ENCODE data around the gene PSIP1. TPM values are rescaled to one million over a fixed set of nuclear protein-coding genes. Genes with fewer than 3 reads are reported as not detected.
A peak's percentile ranks its signal among the peaks of the same experiment; 100 is the strongest.

PSIP1 gene
- total and polyA plus RNA-seq, 2 donors (not counting 1 experiment from before 2014, with no cell fraction given): 51.2 to 73.3 TPM

DNA sequence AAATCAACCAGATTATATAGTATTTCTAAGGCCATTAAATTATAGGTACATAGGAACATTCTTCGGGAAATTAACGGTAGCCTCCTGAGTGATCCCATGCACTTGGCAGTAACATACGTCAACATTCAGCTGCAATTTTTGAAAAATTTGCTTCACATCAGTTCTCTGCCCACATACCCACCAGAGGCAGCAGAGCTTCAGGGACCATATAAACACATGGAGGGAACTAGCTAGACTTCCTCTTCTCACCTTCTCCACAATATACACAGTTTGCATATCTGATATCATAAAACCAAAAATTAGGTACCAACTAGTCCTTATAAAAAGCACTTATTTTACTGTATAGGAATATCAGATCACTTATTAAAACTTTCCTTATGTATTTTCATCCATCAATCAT lies 4.8 kb downstream of the PSIP1 start:
- H3K9me3 ChIP-seq (ENCODE audit: control insufficient read depth, insufficient read depth, low read depth, low read length): no peaks in the 10 kb centered on the region
- no peaks in the 10 kb centered on the region for H3K4me1 ChIP-seq (ENCODE audit: control insufficient read depth, extremely low read depth, insufficient read depth, low read length)
- no peaks in the 10 kb centered on the region for H3K27me3 ChIP-seq (ENCODE audit: control insufficient read depth, insufficient read depth, low read length)
- H4K20me1 ChIP-seq (ENCODE audit: control insufficient read depth, extremely low read depth, insufficient read depth, low read length): no peaks in the 10 kb centered on the region
- peaks cover 28% of the 10 kb centered on the region for H3K79me2 ChIP-seq (ENCODE audit: control insufficient read depth, insufficient read depth, low read length)
- peaks cover 3% of the 10 kb centered on the region for H3K36me3 ChIP-seq (ENCODE audit: control insufficient read depth, insufficient read depth, low read length)
- TF ChIP-seq EZH2 (IDR thresholded peaks at IDR 0.05; ENCODE audit: low read length, missing control alignments): no peak
- no peak overlapping the region for H3K4me2 ChIP-seq (ENCODE audit: extremely low read depth, insufficient read depth, low read length)
- H2AFZ ChIP-seq (ENCODE audit: low read length): no peak overlapping the region
- H3K9ac ChIP-seq (ENCODE audit: insufficient read depth, low read length): no peak overlapping the region
- no peak overlapping the region for H3K4me3 ChIP-seq (replicated peaks in 1 of 4; ENCODE audit: control extremely low read depth in 1 of 4, insufficient read depth in 1 of 4, low read depth in 3 of 4, low read length in 4 of 4)
- H3K27ac ChIP-seq (ENCODE audit: insufficient read depth, low read length): no peak overlapping the region
- DNase-seq (ENCODE audit: low read depth in 2 of 2): no peak

DNA sequence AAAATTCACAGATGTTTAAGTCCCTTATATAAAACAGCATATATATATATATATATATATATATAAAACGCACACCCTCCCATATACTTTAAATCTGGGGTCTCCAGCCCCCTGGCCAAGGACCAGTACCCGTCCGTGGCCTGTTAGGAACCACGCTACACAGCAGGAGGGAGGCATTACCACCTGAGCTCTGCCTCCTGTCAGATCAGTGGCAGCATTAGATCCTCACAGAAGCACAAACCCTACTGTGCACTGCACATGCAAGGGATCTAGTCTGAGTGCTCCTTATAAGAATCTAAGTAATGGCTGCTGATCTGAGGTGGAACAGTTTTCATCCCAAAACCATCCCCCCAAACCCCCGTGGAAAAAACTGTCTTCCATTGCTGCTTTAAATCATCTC lies 9.0 kb downstream of the PSIP1 start:
- H4K20me1 ChIP-seq (ENCODE audit: control insufficient read depth, extremely low read depth, insufficient read depth, low read length): no peaks in the 10 kb centered on the region
- H2AFZ ChIP-seq (ENCODE audit: low read length): no peak overlapping the region
- no peak overlapping the region for H3K4me2 ChIP-seq (ENCODE audit: extremely low read depth, insufficient read depth, low read length)
- no peaks in the 10 kb centered on the region for H3K27me3 ChIP-seq (ENCODE audit: control insufficient read depth, insufficient read depth, low read length)
- no peaks in the 10 kb centered on the region for H3K4me1 ChIP-seq (ENCODE audit: control insufficient read depth, extremely low read depth, insufficient read depth, low read length)
- no peak overlapping the region for H3K27ac ChIP-seq (ENCODE audit: insufficient read depth, low read length)
- no peak overlapping the region for H3K4me3 ChIP-seq (replicated peaks in 1 of 4; ENCODE audit: control extremely low read depth in 1 of 4, insufficient read depth in 1 of 4, low read depth in 3 of 4, low read length in 4 of 4)
- H3K36me3 ChIP-seq (ENCODE audit: control insufficient read depth, insufficient read depth, low read length): peaks cover 3% of the 10 kb centered on the region
- H3K9ac ChIP-seq (ENCODE audit: insufficient read depth, low read length): no peak overlapping the region
- TF ChIP-seq, protein P1, sequence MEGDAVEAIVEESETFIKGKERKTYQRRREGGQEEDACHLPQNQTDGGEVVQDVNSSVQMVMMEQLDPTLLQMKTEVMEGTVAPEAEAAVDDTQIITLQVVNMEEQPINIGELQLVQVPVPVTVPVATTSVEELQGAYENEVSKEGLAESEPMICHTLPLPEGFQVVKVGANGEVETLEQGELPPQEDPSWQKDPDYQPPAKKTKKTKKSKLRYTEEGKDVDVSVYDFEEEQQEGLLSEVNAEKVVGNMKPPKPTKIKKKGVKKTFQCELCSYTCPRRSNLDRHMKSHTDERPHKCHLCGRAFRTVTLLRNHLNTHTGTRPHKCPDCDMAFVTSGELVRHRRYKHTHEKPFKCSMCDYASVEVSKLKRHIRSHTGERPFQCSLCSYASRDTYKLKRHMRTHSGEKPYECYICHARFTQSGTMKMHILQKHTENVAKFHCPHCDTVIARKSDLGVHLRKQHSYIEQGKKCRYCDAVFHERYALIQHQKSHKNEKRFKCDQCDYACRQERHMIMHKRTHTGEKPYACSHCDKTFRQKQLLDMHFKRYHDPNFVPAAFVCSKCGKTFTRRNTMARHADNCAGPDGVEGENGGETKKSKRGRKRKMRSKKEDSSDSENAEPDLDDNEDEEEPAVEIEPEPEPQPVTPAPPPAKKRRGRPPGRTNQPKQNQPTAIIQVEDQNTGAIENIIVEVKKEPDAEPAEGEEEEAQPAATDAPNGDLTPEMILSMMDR (conservative IDR thresholded peaks at IDR 0.05 in 1 of 2, IDR thresholded peaks at IDR 0.05 in 1 of 2; ENCODE audit: low read depth in 1 of 2, low read length in 2 of 2): no peak
- TF ChIP-seq EZH2 (IDR thresholded peaks at IDR 0.05; ENCODE audit: low read length, missing control alignments): no peak
- no peak for DNase-seq (ENCODE audit: low read depth in 2 of 2)
- H3K9me3 ChIP-seq (ENCODE audit: control insufficient read depth, insufficient read depth, low read depth, low read length): no peaks in the 10 kb centered on the region
- H3K79me2 ChIP-seq (ENCODE audit: control insufficient read depth, insufficient read depth, low read length): peaks cover 2% of the 10 kb centered on the region

DNA sequence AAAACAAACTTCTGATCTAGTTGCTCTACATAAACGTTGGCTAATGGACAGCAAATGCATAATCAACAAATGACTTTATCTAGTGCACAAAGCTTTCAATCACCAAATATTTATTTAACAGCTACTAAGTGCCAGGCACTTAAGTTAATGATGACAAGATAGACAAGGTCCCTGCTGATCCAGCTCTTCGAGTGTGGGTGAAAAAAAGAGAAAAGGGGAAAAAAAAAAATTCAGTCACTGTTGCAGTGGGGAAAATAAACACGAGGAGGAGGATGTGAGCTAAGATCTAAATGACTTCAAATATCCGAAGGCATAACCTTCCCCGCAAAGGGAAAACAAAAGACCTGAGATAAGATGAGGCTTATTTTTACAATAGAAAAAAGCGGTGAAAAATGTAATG lies 9.6 kb downstream of the PSIP1 start:
- DNase-seq (ENCODE audit: low read depth in 2 of 2): peak in 1 of 2 donors; percentile 21
- H3K9ac ChIP-seq (ENCODE audit: insufficient read depth, low read length): no peak overlapping the region
- H3K4me3 ChIP-seq (replicated peaks in 1 of 4; ENCODE audit: control extremely low read depth in 1 of 4, insufficient read depth in 1 of 4, low read depth in 3 of 4, low read length in 4 of 4): no peak overlapping the region
- H3K9me3 ChIP-seq (ENCODE audit: control insufficient read depth, insufficient read depth, low read depth, low read length): no peaks in the 10 kb centered on the region
- H3K4me2 ChIP-seq (ENCODE audit: extremely low read depth, insufficient read depth, low read length): no peak overlapping the region
- H3K79me2 ChIP-seq (ENCODE audit: control insufficient read depth, insufficient read depth, low read length): peaks cover 2% of the 10 kb centered on the region
- TF ChIP-seq, protein P1 (conservative IDR thresholded peaks at IDR 0.05 in 1 of 2, IDR thresholded peaks at IDR 0.05 in 1 of 2; ENCODE audit: low read depth in 1 of 2, low read length in 2 of 2): peak in 1 of 2 donors; percentile 18
- no peak for TF ChIP-seq EZH2 (IDR thresholded peaks at IDR 0.05; ENCODE audit: low read length, missing control alignments)
- no peaks in the 10 kb centered on the region for H3K4me1 ChIP-seq (ENCODE audit: control insufficient read depth, extremely low read depth, insufficient read depth, low read length)
- no peak overlapping the region for H3K27ac ChIP-seq (ENCODE audit: insufficient read depth, low read length)
- no peaks in the 10 kb centered on the region for H4K20me1 ChIP-seq (ENCODE audit: control insufficient read depth, extremely low read depth, insufficient read depth, low read length)
- H3K36me3 ChIP-seq (ENCODE audit: control insufficient read depth, insufficient read depth, low read length): peaks cover 2% of the 10 kb centered on the region
- no peak overlapping the region for H2AFZ ChIP-seq (ENCODE audit: low read length)
- no peaks in the 10 kb centered on the region for H3K27me3 ChIP-seq (ENCODE audit: control insufficient read depth, insufficient read depth, low read length)

All from fibroblast of lung (primary cell).